ENCODE results near the gene CDK5RAP2.

CDK5RAP2 gene

GRCh38 chr9:120381839-120382238 is 198.1 kb downstream of the CDK5RAP2 start:
- Mint-ChIP-seq H3K27me3 (no peaks in the 10 kb centered on the region), H3K4me3 (no peak overlapping the region), H3K36me3 (peaks cover 18% of the 10 kb centered on the region), H3K9me3 (no peaks in the 10 kb centered on the region), H3K27ac (no peak overlapping the region), H3K4me1 (no peaks in the 10 kb centered on the region)
- ATAC-seq (ENCODE audit: low read depth) (no peak), DNase-seq (ENCODE audit: low spot score in 2 of 2) (no peak)

DNA sequence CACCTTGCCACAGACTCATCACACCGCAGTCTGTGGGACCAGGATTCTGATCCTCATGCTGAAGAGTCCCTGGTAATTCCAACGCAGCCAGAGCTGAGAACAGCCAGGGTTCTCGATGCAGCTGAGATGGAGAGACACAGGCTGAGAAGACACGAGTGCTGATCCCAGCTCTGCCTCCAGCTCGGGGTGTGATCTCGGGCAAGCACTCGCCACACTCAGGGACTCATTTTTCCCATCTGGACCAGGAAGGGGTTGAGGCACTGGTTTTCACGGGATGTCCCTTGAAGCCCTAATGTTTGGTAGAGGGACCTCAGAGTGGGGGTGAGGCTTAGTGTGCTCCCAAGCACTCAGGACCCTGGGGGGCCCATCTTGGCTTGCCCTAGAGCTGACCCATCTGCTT is 200.4 kb downstream of the CDK5RAP2 start:
- Mint-ChIP-seq H3K9me3 (peaks cover 2% of the 10 kb centered on the region), H3K4me1 (no peaks in the 10 kb centered on the region), H3K27ac (no peak overlapping the region), H3K36me3 (peaks cover 18% of the 10 kb centered on the region), H3K27me3 (no peaks in the 10 kb centered on the region), H3K4me3 (no peak overlapping the region)
- DNase-seq (ENCODE audit: low spot score in 2 of 2) (no peak), ATAC-seq (ENCODE audit: low read depth) (no peak)

DNA sequence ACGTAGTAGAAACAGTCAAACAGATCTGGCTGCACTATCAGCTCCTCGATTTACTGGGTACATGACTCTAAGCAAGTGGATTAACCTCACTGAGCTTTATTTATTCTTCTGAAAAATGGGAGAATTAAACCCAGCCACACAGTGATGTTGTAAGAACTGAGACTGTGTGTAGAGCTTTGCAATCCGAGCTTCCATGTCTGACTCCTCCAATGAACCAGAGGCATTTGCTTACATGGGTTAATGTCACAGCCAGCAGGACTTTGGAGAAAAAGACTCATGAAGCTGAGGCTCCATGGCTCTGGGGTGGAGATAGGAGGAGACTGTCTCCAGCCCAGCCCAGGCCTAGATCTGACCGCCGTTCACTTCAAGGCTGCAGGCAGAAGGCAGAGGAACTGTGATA is 201.3 kb downstream of the CDK5RAP2 start:
- no peaks in the 10 kb centered on the region for H3K4me1 Mint-ChIP-seq
- DNase-seq (ENCODE audit: low spot score in 2 of 2), result no peak
- H3K9me3 Mint-ChIP-seq, result peaks cover 4% of the 10 kb centered on the region
- no peak overlapping the region for H3K4me3 Mint-ChIP-seq
- ATAC-seq (ENCODE audit: low read depth), result no peak
- peaks cover 2% of the 10 kb centered on the region for H3K27me3 Mint-ChIP-seq
- peaks cover 18% of the 10 kb centered on the region for H3K36me3 Mint-ChIP-seq
- H3K27ac Mint-ChIP-seq, result no peak overlapping the region

- no peak overlapping the region for H3K27ac Mint-ChIP-seq
- peaks cover 18% of the 10 kb centered on the region for H3K36me3 Mint-ChIP-seq
Measured at GRCh38 chr9:120377268-120378159, 202.5 kb downstream of the CDK5RAP2 start.

GRCh38 chr9:120376101-120376500 is 203.9 kb downstream of the CDK5RAP2 start:
- Mint-ChIP-seq H3K4me3 (no peak overlapping the region), H3K27me3 (peaks cover 2% of the 10 kb centered on the region), H3K9me3 (peaks cover 4% of the 10 kb centered on the region), H3K27ac (no peak overlapping the region), H3K4me1 (no peaks in the 10 kb centered on the region), H3K36me3 (peaks cover 15% of the 10 kb centered on the region)
- DNase-seq (ENCODE audit: low spot score in 2 of 2) (no peak), ATAC-seq (ENCODE audit: low read depth) (no peak)

More at GRCh38 chr9:120377268-120378159, 202.5 kb downstream of the CDK5RAP2 start:
- peaks cover 2% of the 10 kb centered on the region for H3K27me3 Mint-ChIP-seq
- no peak overlapping the region for H3K4me3 Mint-ChIP-seq
- no peaks in the 10 kb centered on the region for H3K4me1 Mint-ChIP-seq
- H3K9me3 Mint-ChIP-seq, result peaks cover 4% of the 10 kb centered on the region
- ATAC-seq (ENCODE audit: low read depth), result no peak
- DNase-seq (ENCODE audit: low spot score in 2 of 2), result no peak

DNA sequence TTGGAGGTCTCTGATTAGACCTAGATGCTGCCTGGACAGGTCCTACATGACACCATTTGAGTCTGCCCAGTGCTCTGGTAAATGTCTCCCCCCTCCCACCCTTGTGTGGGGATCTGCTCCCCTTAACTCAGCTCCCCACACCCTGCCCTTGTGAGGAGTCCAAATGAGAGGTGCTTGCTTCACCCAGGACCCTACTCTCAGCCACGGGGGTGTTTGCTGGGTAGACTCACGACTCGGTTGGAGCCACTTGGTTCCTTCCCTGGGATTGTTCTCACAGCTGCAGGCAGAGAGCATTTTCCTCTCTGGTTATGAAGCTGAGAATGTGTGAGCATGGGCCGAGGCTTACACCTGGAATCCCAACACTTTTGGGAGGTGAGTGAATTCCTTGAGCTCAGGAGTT is 204.7 kb downstream of the CDK5RAP2 start:
- peaks cover 4% of the 10 kb centered on the region for H3K9me3 Mint-ChIP-seq
- no peak for ATAC-seq (ENCODE audit: low read depth)
- no peak overlapping the region for H3K27ac Mint-ChIP-seq
- H3K4me1 Mint-ChIP-seq, result no peaks in the 10 kb centered on the region
- no peak overlapping the region for H3K4me3 Mint-ChIP-seq
- no peak for DNase-seq (ENCODE audit: low spot score in 2 of 2)
- H3K27me3 Mint-ChIP-seq, result peaks cover 2% of the 10 kb centered on the region
- H3K36me3 Mint-ChIP-seq, result peaks cover 12% of the 10 kb centered on the region

GRCh38 chr9:120374817-120375216 is 205.2 kb downstream of the CDK5RAP2 start:
- no peak overlapping the region for H3K4me3 Mint-ChIP-seq
- H3K27me3 Mint-ChIP-seq, result peaks cover 2% of the 10 kb centered on the region
- peaks cover 12% of the 10 kb centered on the region for H3K36me3 Mint-ChIP-seq
- H3K9me3 Mint-ChIP-seq, result peaks cover 4% of the 10 kb centered on the region
- no peak for ATAC-seq (ENCODE audit: low read depth)
- no peaks in the 10 kb centered on the region for H3K4me1 Mint-ChIP-seq
- no peak overlapping the region for H3K27ac Mint-ChIP-seq
- DNase-seq (ENCODE audit: low spot score in 2 of 2), result no peak

GRCh38 chr9:120374239-120374638 is 205.7 kb downstream of the CDK5RAP2 start:
- peaks cover 11% of the 10 kb centered on the region for H3K36me3 Mint-ChIP-seq
- H3K4me1 Mint-ChIP-seq, result no peaks in the 10 kb centered on the region
- peaks cover 2% of the 10 kb centered on the region for H3K27me3 Mint-ChIP-seq
- DNase-seq (ENCODE audit: low spot score in 2 of 2) (no peak), ATAC-seq (ENCODE audit: low read depth) (no peak)
- H3K27ac Mint-ChIP-seq, result no peak overlapping the region
- no peak overlapping the region for H3K4me3 Mint-ChIP-seq
- H3K9me3 Mint-ChIP-seq, result peaks cover 4% of the 10 kb centered on the region

GRCh38 chr9:120372040-120372439 is 207.9 kb downstream of the CDK5RAP2 start:
- Mint-ChIP-seq H3K4me3 (no peak overlapping the region), H3K27ac (no peak overlapping the region), H3K9me3 (peaks cover 9% of the 10 kb centered on the region), H3K4me1 (no peaks in the 10 kb centered on the region), H3K27me3 (peaks cover 2% of the 10 kb centered on the region), H3K36me3 (peaks cover 6% of the 10 kb centered on the region)
- no peak for ATAC-seq (ENCODE audit: low read depth)
- DNase-seq (ENCODE audit: low spot score in 2 of 2), result no peak

- no peak overlapping the region for H3K27ac Mint-ChIP-seq
- no peak overlapping the region for H3K4me3 Mint-ChIP-seq
- DNase-seq (ENCODE audit: low spot score in 2 of 2) (no peak), ATAC-seq (ENCODE audit: low read depth) (no peak)
- no peaks in the 10 kb centered on the region for H3K4me1 Mint-ChIP-seq
- peaks cover 2% of the 10 kb centered on the region for H3K27me3 Mint-ChIP-seq
- peaks cover 9% of the 10 kb centered on the region for H3K9me3 Mint-ChIP-seq
- peaks cover 3% of the 10 kb centered on the region for H3K36me3 Mint-ChIP-seq
Measured at GRCh38 chr9:120369608-120370220, 210.3 kb downstream of the CDK5RAP2 start.

GRCh38 chr9:120368799-120369198 is 211.2 kb downstream of the CDK5RAP2 start:
- Mint-ChIP-seq H3K36me3 (peaks cover 5% of the 10 kb centered on the region), H3K27me3 (peaks cover 3% of the 10 kb centered on the region), H3K27ac (no peak overlapping the region), H3K9me3 (peaks cover 8% of the 10 kb centered on the region), H3K4me3 (no peak overlapping the region), H3K4me1 (no peaks in the 10 kb centered on the region)
- no peak for ATAC-seq (ENCODE audit: low read depth)
- no peak for DNase-seq (ENCODE audit: low spot score in 2 of 2)

DNA sequence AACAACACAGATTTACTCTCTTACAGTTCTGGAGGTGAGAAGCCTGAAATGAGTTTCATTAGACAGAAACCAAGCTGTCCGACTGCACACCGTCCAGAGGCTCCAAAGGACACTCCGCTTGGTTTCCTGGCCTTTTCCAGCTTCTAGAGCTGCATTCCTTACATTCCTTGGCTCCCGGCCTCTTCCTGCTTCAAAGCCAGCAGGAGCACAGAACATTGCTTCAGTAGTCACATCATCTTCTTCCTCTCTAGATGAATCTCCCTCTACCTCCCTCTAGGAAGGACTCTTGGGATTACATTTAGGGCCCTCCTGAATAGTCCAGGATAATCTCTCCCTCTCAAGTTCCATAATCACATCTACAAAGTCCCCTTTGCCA is 213.3 kb downstream of the CDK5RAP2 start:
- ATAC-seq (ENCODE audit: low read depth) (no peak), DNase-seq (ENCODE audit: low spot score in 2 of 2) (no peak)
- peaks cover 9% of the 10 kb centered on the region for H3K27me3 Mint-ChIP-seq
- H3K27ac Mint-ChIP-seq, result no peak overlapping the region
- H3K9me3 Mint-ChIP-seq, result peaks cover 8% of the 10 kb centered on the region
- H3K4me1 Mint-ChIP-seq, result no peaks in the 10 kb centered on the region
- H3K4me3 Mint-ChIP-seq, result no peak overlapping the region
- peaks cover 5% of the 10 kb centered on the region for H3K36me3 Mint-ChIP-seq

DNA sequence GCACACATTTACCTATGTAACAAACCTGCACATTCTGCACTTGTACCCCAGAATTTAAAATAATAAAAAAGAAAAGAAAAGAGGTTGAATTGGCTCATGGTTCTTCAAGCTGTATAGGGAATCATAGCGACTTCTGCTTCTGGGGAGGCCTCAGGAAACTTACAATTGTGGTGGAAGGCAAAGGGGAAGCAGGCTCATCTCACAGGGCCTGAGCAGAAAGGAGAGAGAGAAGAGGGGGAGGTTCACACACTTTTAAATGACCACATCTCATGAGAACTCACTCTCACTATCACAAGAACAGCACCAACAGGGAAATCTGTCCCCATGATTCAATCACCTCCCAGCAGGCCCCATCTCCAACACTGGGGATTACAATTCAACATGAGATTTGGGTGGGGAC is 214.6 kb downstream of the CDK5RAP2 start:
- Mint-ChIP-seq H3K27me3 (peaks cover 9% of the 10 kb centered on the region), H3K9me3 (peaks cover 8% of the 10 kb centered on the region), H3K4me1 (no peaks in the 10 kb centered on the region)

DNA sequence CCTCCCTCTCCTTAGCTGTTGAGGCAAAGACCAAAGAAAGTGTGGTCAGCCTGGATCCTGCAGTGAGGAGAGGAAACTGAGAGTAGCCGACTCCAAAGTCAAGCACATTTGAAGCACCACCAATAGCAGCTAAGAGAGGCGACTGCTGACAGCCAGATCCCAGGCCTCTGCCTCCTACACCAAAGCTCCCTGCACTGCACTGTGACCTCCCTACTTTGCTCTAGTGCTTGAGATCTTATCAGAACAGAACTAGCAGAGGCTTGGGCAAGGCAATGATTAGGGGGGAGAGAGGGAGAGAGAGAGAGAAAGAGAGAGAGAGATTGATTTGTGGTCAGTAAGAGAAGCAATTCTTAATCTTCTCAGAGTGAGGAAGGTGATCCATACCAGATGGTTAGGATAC is 216.3 kb downstream of the CDK5RAP2 start:
- no peaks in the 10 kb centered on the region for H3K4me1 Mint-ChIP-seq
- no peak overlapping the region for H3K4me3 Mint-ChIP-seq
- no peak for ATAC-seq (ENCODE audit: low read depth)
- H3K27ac Mint-ChIP-seq, result no peak overlapping the region
- H3K27me3 Mint-ChIP-seq, result peaks cover 9% of the 10 kb centered on the region
- no peak for DNase-seq (ENCODE audit: low spot score in 2 of 2)
- H3K9me3 Mint-ChIP-seq, result peaks cover 7% of the 10 kb centered on the region
- peaks cover 5% of the 10 kb centered on the region for H3K36me3 Mint-ChIP-seq

More for the DNA sequence above, 214.6 kb downstream of the CDK5RAP2 start:
- DNase-seq (ENCODE audit: low spot score in 2 of 2) (no peak), ATAC-seq (ENCODE audit: low read depth) (no peak)
- no peak overlapping the region for H3K27ac Mint-ChIP-seq
- peaks cover 5% of the 10 kb centered on the region for H3K36me3 Mint-ChIP-seq
- no peak overlapping the region for H3K4me3 Mint-ChIP-seq

Measured in memory B cell (primary cell).